ENCODE results near the gene FYN. TPM values are rescaled to one million over a fixed set of nuclear protein-coding genes. Genes with fewer than 3 reads are reported as not detected.

FYN gene
- total RNA-seq, 4 donors from 2014 or later: 37.8 to 65.8 (median 53.8) TPM

GRCh38 chr6:111709615-111710398 is 163.4 kb downstream of the FYN start:
- Histone ChIP-seq H3K4me3 (peak overlapping the region in 2 of 4 donors; percentile 17 to 27), H3K4me1 (peaks cover 28 to 32% (median 32%) of the 10 kb centered on the region in 4 donors), H3K36me3 (peaks cover 0 to 39% (median 5%) of the 10 kb centered on the region in 4 donors), H3K27ac (replicated peaks in 1 of 4) (peak overlapping the region in 1 of 4 donors; percentile 14), H3K9me3 (no peaks in the 10 kb centered on the region), H3K27me3 (no peaks in the 10 kb centered on the region)
- peak; percentile 78 to 92 (median 79) for TF ChIP-seq CTCF (IDR thresholded peaks at IDR 0.05)
- no peak for TF ChIP-seq POLR2AphosphoS5 (IDR thresholded peaks at IDR 0.05)
- 22% methylated on average over 5 of the region's 5 CpGs for WGBS
- intact Hi-C loops (cut with DNase I): loop anchor here (2.0 to 10.0 kb wide), 3 partner anchors 165 to 333 kb away; partner anchors contain the start of gene FYN
- no peak for DNase-seq (ENCODE audit: extremely low spot score)

GRCh38 chr6:111709201-111709600 is 164.1 kb downstream of the FYN start:
- DNase-seq (ENCODE audit: extremely low spot score): no peak
- intact Hi-C loops (cut with DNase I): loop anchor here (2.0 kb wide), 1 partner anchor 288 kb away; no protein-coding TSS in a partner anchor
- no peak overlapping the region for H3K4me3 ChIP-seq
- peaks cover 28 to 32% (median 32%) of the 10 kb centered on the region in 4 donors for H3K4me1 ChIP-seq
- TF ChIP-seq POLR2A (IDR thresholded peaks at IDR 0.05; ENCODE audit: low read depth): no peak
- TF ChIP-seq POLR2AphosphoS5 (IDR thresholded peaks at IDR 0.05): no peak
- TF ChIP-seq EP300 (IDR thresholded peaks at IDR 0.05): no peak
- TF ChIP-seq CTCF (IDR thresholded peaks at IDR 0.05): no peak
- H3K27me3 ChIP-seq: no peaks in the 10 kb centered on the region
- peaks cover 0 to 43% (median 7%) of the 10 kb centered on the region in 4 donors for H3K36me3 ChIP-seq
- no peak overlapping the region for H3K27ac ChIP-seq (replicated peaks in 1 of 4)
- WGBS: 61% methylated on average over 3 of the region's 3 CpGs
- no peaks in the 10 kb centered on the region for H3K9me3 ChIP-seq

GRCh38 chr6:111707773-111708172 is 165.5 kb downstream of the FYN start:
- H3K4me1 ChIP-seq: peaks cover 27 to 31% (median 29%) of the 10 kb centered on the region in 4 donors
- H3K4me3 ChIP-seq: no peak overlapping the region
- DNase-seq (ENCODE audit: extremely low spot score): no peak
- no peaks in the 10 kb centered on the region for H3K9me3 ChIP-seq
- intact Hi-C loops (cut with DNase I): loop anchor here (2.0 kb wide), 1 partner anchor 289 kb away; no protein-coding TSS in a partner anchor
- H3K36me3 ChIP-seq: peaks cover 0 to 43% (median 8%) of the 10 kb centered on the region in 4 donors
- TF ChIP-seq POLR2AphosphoS5 (IDR thresholded peaks at IDR 0.05): no peak
- no peak for TF ChIP-seq CTCF (IDR thresholded peaks at IDR 0.05)
- TF ChIP-seq POLR2A (IDR thresholded peaks at IDR 0.05; ENCODE audit: low read depth): no peak
- TF ChIP-seq EP300 (IDR thresholded peaks at IDR 0.05): no peak
- WGBS: 97% methylated on average over 4 of the region's 4 CpGs
- H3K27ac ChIP-seq (replicated peaks in 1 of 4): no peak overlapping the region
- H3K27me3 ChIP-seq: no peaks in the 10 kb centered on the region

- Histone ChIP-seq H3K36me3 (peaks cover 0 to 52% (median 11%) of the 10 kb centered on the region in 4 donors), H3K4me1 (peaks cover 19 to 23% (median 20%) of the 10 kb centered on the region in 4 donors), H3K4me3 (no peak overlapping the region), H3K27ac (replicated peaks in 1 of 4) (no peak overlapping the region), H3K9me3 (no peaks in the 10 kb centered on the region), H3K27me3 (no peaks in the 10 kb centered on the region)
- intact Hi-C loops (cut with DNase I): no loop called here
- TF ChIP-seq CTCF (IDR thresholded peaks at IDR 0.05) (no peak), EP300 (IDR thresholded peaks at IDR 0.05) (no peak), POLR2AphosphoS5 (IDR thresholded peaks at IDR 0.05) (no peak), POLR2A (IDR thresholded peaks at IDR 0.05; ENCODE audit: low read depth) (no peak)
- whole genome bisulfite sequencing: 85% methylated on average over 2 of the region's 2 CpGs
- DNase-seq (ENCODE audit: extremely low spot score): peak; percentile 70
These were observed 166.3 kb downstream of the FYN start for GRCh38 chr6:111706841-111707391.

All from esophagus muscularis mucosa (tissue), 4 donors.